ENCODE results near the gene FNIP2.
A peak's percentile ranks its signal among the peaks of the same experiment; 100 is the strongest.

FNIP2 gene

GRCh38 chr4:158821228-158821971, 52.6 kb downstream of the FNIP2 start:
- ChIA-PET CTCF (interaction anchor here (0.6 to 0.7 kb wide), 2 partner anchors 91 to 556 kb away, joined by 3 to 4 read pairs; no protein-coding TSS in a partner anchor), POLR2A (no interaction called here)
- peaks cover 42% of the 10 kb centered on the region for H3K4me1 ChIP-seq (ENCODE audit: control insufficient read depth, insufficient read depth, low read length)
- no peaks in the 10 kb centered on the region for H3K36me3 ChIP-seq (ENCODE audit: control insufficient read depth in 2 of 2, insufficient read depth in 1 of 2, low read length in 2 of 2)
- H3K9me3 ChIP-seq (ENCODE audit: control insufficient read depth, insufficient read depth, low read depth, low read length): no peaks in the 10 kb centered on the region
- H3K27ac ChIP-seq (ENCODE audit: extremely low read depth, low read depth, low read length): no peak overlapping the region; the same call in 1 of the 2 replicates
- TF ChIP-seq ZBTB21 (tag by site-specific recombination; IDR thresholded peaks at IDR 0.05): no peak
- TF ChIP-seq GFI1B (tag by site-specific recombination; IDR thresholded peaks at IDR 0.05): 0 out of 2 replicates have a peak, but pooled peaks have one; percentile 34
- no peak overlapping the region for H3K4me3 ChIP-seq (ENCODE audit: low read depth, low read length)

DNA sequence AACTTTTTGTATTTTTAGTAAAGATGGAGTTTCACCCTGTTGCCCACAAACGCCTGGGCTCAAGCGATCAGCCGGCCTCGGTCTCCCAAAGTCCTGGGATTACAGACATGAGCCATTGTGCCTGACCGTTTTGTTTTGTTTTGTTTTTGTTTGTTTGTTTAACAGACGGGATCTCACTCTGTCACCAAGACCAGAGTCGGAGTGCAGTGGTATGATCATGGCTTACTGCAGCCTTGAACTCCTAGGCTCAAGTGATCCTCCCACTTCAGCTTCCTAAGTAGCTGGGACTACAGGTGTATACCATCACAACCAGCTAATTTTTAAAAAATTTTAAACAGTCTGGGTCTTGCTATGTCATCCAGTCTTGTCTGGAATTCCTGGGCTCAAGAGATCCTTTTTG, 53.5 kb downstream of the FNIP2 start:
- TF ChIP-seq ZNF473 (tag by site-specific recombination; IDR thresholded peaks at IDR 0.05) (no peak), ZNF423 (tag by site-specific recombination; IDR thresholded peaks at IDR 0.05) (no peak), HOXA7 (CRISPR knock-in tag; IDR thresholded peaks at IDR 0.05; ENCODE audit: borderline replicate concordance) (no peak), PRDM2 (tag by site-specific recombination; IDR thresholded peaks at IDR 0.05; ENCODE audit: borderline replicate concordance) (no peak), OVOL3 (tag by site-specific recombination; IDR thresholded peaks at IDR 0.05) (no peak), ZNF133 (tag by site-specific recombination; IDR thresholded peaks at IDR 0.05) (no peak), ZNF292 (tag by site-specific recombination; IDR thresholded peaks at IDR 0.05; ENCODE audit: borderline replicate concordance, low read depth) (no peak), ZNF76 (tag by site-specific recombination; IDR thresholded peaks at IDR 0.05; ENCODE audit: borderline replicate concordance, low read depth) (no peak), ZNF324 (tag by site-specific recombination; IDR thresholded peaks at IDR 0.05) (no peak), ZNF677 (tag by site-specific recombination; IDR thresholded peaks at IDR 0.05) (no peak), SP7 (tag by site-specific recombination; IDR thresholded peaks at IDR 0.05) (no peak), ZNF366 (tag by site-specific recombination; conservative IDR thresholded peaks at IDR 0.05) (no peak), ZNF311 (tag by site-specific recombination; IDR thresholded peaks at IDR 0.05; ENCODE audit: borderline replicate concordance) (no peak), IKZF3 (tag by site-specific recombination; IDR thresholded peaks at IDR 0.05) (no peak), GLIS1 (tag by site-specific recombination; IDR thresholded peaks at IDR 0.05) (no peak), ZNF121 (tag by site-specific recombination; IDR thresholded peaks at IDR 0.05) (no peak), SETDB1 (IDR thresholded peaks at IDR 0.05; ENCODE audit: insufficient read length, low read length) (no peak), ZNF24 (tag by site-specific recombination; IDR thresholded peaks at IDR 0.05) (no peak)
- TF ChIP-seq, protein P1, sequence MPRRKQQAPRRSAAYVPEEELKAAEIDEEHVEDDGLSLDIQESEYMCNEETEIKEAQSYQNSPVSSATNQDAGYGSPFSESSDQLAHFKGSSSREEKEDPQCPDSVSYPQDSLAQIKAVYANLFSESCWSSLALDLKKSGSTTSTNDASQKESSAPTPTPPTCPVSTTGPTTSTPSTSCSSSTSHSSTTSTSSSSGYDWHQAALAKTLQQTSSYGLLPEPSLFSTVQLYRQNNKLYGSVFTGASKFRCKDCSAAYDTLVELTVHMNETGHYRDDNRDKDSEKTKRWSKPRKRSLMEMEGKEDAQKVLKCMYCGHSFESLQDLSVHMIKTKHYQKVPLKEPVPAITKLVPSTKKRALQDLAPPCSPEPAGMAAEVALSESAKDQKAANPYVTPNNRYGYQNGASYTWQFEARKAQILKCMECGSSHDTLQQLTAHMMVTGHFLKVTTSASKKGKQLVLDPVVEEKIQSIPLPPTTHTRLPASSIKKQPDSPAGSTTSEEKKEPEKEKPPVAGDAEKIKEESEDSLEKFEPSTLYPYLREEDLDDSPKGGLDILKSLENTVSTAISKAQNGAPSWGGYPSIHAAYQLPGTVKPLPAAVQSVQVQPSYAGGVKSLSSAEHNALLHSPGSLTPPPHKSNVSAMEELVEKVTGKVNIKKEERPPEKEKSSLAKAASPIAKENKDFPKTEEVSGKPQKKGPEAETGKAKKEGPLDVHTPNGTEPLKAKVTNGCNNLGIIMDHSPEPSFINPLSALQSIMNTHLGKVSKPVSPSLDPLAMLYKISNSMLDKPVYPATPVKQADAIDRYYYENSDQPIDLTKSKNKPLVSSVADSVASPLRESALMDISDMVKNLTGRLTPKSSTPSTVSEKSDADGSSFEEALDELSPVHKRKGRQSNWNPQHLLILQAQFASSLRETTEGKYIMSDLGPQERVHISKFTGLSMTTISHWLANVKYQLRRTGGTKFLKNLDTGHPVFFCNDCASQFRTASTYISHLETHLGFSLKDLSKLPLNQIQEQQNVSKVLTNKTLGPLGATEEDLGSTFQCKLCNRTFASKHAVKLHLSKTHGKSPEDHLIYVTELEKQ (tag by site-specific recombination; IDR thresholded peaks at IDR 0.05; ENCODE audit: borderline replicate concordance): no peak
- Histone ChIP-seq H3K9me3 (ENCODE audit: control insufficient read depth, insufficient read depth, low read depth, low read length) (no peaks in the 10 kb centered on the region), H3K27ac (ENCODE audit: extremely low read depth, low read depth, low read length) (no peak overlapping the region; the same call in 1 of the 2 replicates), H3K4me1 (ENCODE audit: control insufficient read depth, insufficient read depth, low read length) (peaks cover 49% of the 10 kb centered on the region), H3K36me3 (ENCODE audit: control insufficient read depth in 2 of 2, insufficient read depth in 1 of 2, low read length in 2 of 2) (no peaks in the 10 kb centered on the region), H3K4me3 (ENCODE audit: low read depth, low read length) (no peak overlapping the region)
- ChIA-PET POLR2A (no interaction called here), CTCF (interaction anchor here (0.7 kb wide), 1 partner anchor 1809 kb away, joined by 5 read pairs; no protein-coding TSS in a partner anchor)
